ENCODE measurements around the gene RABAC1. TPM values are rescaled to one million over a fixed set of nuclear protein-coding genes. Genes with fewer than 3 reads are reported as not detected.

The RABAC1 gene
- total RNA-seq, 1 experiment from 2014 or later = 66.3 TPM

DNA sequence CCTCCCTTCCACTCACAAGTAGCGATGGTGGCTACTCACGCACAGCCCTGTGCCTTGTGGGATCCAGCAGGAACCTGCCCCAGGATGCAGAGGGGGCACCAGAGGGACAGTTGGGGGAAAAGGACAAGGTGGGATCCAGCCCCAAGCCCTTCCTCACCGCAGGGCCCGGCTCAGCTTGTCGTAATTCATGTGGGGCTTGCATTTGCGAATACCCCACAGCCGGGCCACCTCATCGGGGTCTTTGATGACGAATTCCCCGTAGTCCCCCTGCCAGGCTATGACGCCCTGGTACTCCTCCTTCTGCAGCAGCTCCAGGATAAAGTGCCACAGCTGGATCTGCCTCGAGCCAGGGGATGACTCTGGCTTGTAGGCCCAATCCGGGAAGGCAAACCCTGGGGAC lies 49.4 kb downstream of the RABAC1 start:
- CTCF ChIA-PET = no interaction called here
- no peaks in the 10 kb centered on the region for H4K20me1 ChIP-seq (ENCODE audit: insufficient read depth)
- H3K4me1 ChIP-seq (ENCODE audit: control insufficient read depth in 1 of 2, insufficient read depth in 2 of 2, low read length in 2 of 2) = no peaks in the 10 kb centered on the region
- intact Hi-C loops (cut with micrococcal nuclease) = no loop called here
- TF ChIP-seq EGR1 (IDR thresholded peaks at IDR 0.05; ENCODE audit: low read depth) = no peak
- TF ChIP-seq, protein P1, sequence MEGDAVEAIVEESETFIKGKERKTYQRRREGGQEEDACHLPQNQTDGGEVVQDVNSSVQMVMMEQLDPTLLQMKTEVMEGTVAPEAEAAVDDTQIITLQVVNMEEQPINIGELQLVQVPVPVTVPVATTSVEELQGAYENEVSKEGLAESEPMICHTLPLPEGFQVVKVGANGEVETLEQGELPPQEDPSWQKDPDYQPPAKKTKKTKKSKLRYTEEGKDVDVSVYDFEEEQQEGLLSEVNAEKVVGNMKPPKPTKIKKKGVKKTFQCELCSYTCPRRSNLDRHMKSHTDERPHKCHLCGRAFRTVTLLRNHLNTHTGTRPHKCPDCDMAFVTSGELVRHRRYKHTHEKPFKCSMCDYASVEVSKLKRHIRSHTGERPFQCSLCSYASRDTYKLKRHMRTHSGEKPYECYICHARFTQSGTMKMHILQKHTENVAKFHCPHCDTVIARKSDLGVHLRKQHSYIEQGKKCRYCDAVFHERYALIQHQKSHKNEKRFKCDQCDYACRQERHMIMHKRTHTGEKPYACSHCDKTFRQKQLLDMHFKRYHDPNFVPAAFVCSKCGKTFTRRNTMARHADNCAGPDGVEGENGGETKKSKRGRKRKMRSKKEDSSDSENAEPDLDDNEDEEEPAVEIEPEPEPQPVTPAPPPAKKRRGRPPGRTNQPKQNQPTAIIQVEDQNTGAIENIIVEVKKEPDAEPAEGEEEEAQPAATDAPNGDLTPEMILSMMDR (IDR thresholded peaks at IDR 0.05 in 2 of 3, conservative IDR thresholded peaks at IDR 0.05 in 1 of 3; ENCODE audit: borderline replicate concordance in 1 of 3, insufficient read depth in 1 of 3, low read depth in 2 of 3, low read length in 2 of 3) = no peak
- no peak for TF ChIP-seq YY1 (IDR thresholded peaks at IDR 0.05; ENCODE audit: extremely low read depth, insufficient replicate concordance, low read depth, low read length)
- no peak for TF ChIP-seq POLR2AphosphoS5 (IDR thresholded peaks at IDR 0.05; ENCODE audit: low read depth, low read length)
- TF ChIP-seq ELF1 (IDR thresholded peaks at IDR 0.05; ENCODE audit: borderline replicate concordance, low read depth) = no peak
- TF ChIP-seq POLR2A (IDR thresholded peaks at IDR 0.05; ENCODE audit: borderline replicate concordance, extremely low read depth, insufficient read depth, insufficient read length) = no peak
- no peak for TF ChIP-seq TCF7L2 (IDR thresholded peaks at IDR 0.05; ENCODE audit: borderline replicate concordance, extremely low read depth, insufficient read depth, insufficient read length)
- TF ChIP-seq, protein P2, sequence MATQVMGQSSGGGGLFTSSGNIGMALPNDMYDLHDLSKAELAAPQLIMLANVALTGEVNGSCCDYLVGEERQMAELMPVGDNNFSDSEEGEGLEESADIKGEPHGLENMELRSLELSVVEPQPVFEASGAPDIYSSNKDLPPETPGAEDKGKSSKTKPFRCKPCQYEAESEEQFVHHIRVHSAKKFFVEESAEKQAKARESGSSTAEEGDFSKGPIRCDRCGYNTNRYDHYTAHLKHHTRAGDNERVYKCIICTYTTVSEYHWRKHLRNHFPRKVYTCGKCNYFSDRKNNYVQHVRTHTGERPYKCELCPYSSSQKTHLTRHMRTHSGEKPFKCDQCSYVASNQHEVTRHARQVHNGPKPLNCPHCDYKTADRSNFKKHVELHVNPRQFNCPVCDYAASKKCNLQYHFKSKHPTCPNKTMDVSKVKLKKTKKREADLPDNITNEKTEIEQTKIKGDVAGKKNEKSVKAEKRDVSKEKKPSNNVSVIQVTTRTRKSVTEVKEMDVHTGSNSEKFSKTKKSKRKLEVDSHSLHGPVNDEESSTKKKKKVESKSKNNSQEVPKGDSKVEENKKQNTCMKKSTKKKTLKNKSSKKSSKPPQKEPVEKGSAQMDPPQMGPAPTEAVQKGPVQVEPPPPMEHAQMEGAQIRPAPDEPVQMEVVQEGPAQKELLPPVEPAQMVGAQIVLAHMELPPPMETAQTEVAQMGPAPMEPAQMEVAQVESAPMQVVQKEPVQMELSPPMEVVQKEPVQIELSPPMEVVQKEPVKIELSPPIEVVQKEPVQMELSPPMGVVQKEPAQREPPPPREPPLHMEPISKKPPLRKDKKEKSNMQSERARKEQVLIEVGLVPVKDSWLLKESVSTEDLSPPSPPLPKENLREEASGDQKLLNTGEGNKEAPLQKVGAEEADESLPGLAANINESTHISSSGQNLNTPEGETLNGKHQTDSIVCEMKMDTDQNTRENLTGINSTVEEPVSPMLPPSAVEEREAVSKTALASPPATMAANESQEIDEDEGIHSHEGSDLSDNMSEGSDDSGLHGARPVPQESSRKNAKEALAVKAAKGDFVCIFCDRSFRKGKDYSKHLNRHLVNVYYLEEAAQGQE (IDR thresholded peaks at IDR 0.05; ENCODE audit: low read depth) = no peak
- no peak for TF ChIP-seq FOSL1 (IDR thresholded peaks at IDR 0.05; ENCODE audit: low read depth)
- TF ChIP-seq, protein P3, sequence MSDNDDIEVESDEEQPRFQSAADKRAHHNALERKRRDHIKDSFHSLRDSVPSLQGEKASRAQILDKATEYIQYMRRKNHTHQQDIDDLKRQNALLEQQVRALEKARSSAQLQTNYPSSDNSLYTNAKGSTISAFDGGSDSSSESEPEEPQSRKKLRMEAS (IDR thresholded peaks at IDR 0.05) = no peak
- no peak for TF ChIP-seq SP1 (IDR thresholded peaks at IDR 0.05; ENCODE audit: low read depth)
- TF ChIP-seq CBX3 (IDR thresholded peaks at IDR 0.05; ENCODE audit: low read depth) = no peak
- no peak for TF ChIP-seq ZNF274 (IDR thresholded peaks at IDR 0.05; ENCODE audit: low read depth, low read length)
- no peak for TF ChIP-seq EZH2phosphoT487 (IDR thresholded peaks at IDR 0.05; ENCODE audit: borderline replicate concordance)
- TF ChIP-seq RAD21 (IDR thresholded peaks at IDR 0.05; ENCODE audit: low read depth) = no peak
- no peak for TF ChIP-seq EZH2 (IDR thresholded peaks at IDR 0.05)
- TF ChIP-seq, protein P4, sequence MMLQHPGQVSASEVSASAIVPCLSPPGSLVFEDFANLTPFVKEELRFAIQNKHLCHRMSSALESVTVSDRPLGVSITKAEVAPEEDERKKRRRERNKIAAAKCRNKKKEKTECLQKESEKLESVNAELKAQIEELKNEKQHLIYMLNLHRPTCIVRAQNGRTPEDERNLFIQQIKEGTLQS (IDR thresholded peaks at IDR 0.05) = no peak
- no peak for TF ChIP-seq ZFX (IDR thresholded peaks at IDR 0.05)
- H3K27me3 ChIP-seq (ENCODE audit: insufficient read depth, low read length) = no peaks in the 10 kb centered on the region; the same call in 1 of the 2 replicates
- POLR2A ChIA-PET = no interaction called here
- no peak overlapping the region for H3K4me2 ChIP-seq (ENCODE audit: low read length)
- no peaks in the 10 kb centered on the region for H3K9me2 ChIP-seq (ENCODE audit: insufficient read depth)
- peaks cover 4 to 9% of the 10 kb centered on the region in 2 experiments; a peak in 3 of 4 replicates for H3K36me3 ChIP-seq (ENCODE audit: control insufficient read depth in 1 of 2, insufficient read depth in 2 of 2, low read length in 2 of 2)
- no peak overlapping the region for H3K27ac ChIP-seq (ENCODE audit: low read depth, low read length)
- ATAC-seq (no peak), DNase-seq (ENCODE audit: low read depth, low spot score) (no peak)
- RAD21 ChIA-PET (ENCODE audit: low non-redundant PET in 1 of 2, low total read pairs in 2 of 2, uncharacterized antibody in 2 of 2, unreplicated experiment in 2 of 2) = no interaction called here
- no peaks in the 10 kb centered on the region for H3K79me2 ChIP-seq (ENCODE audit: insufficient read depth, low read length)
- H3K9me3 ChIP-seq (ENCODE audit: control insufficient read depth in 1 of 2, insufficient read depth in 1 of 2, low read depth in 1 of 2, low read length in 2 of 2) = no peaks in the 10 kb centered on the region
- H3K4me3 ChIP-seq (replicated peaks in 1 of 2; ENCODE audit: low read depth in 1 of 2, low read length in 2 of 2) = no peak overlapping the region
- H2AFZ ChIP-seq (ENCODE audit: low read depth, low read length, poor library complexity, severe bottlenecking) = no peak overlapping the region
- no peak overlapping the region for H3K9ac ChIP-seq (ENCODE audit: low read length)
- BruUV-seq (replicated peaks) = no TSS peak

Data from HCT116 (cell line).